B cell (primary cell): ENCODE data around the gene NDUFA8. TPM values are rescaled to one million over a fixed set of nuclear protein-coding genes. Genes with fewer than 3 reads are reported as not detected.

Source experiments
- ATAC-seq: fragments of 200-7000 bp; cut with Tn5 transposase; one replicate; pipeline ENCODE4 v1.10.0; 2021; ENCODE audit warnings: low read depth, mild to moderate bottlenecking, moderate number of reproducible peaks, moderate library complexity
- CTCF ChIA-PET: fragments of 350-600 bp; sonication (Branson Sonifier 250); formaldehyde crosslinking; loops from one replicate; lab custom pipeline; 2021; ENCODE audit warnings: antibody characterized with exemption, inconsistent platforms; lab: Charles Lee
- POLR2A ChIA-PET: fragments of 350-600 bp; sonication (Branson Sonifier 250); formaldehyde crosslinking; loops from one replicate; lab custom pipeline; 2021; ENCODE audit warnings: antibody characterized with exemption; lab: Charles Lee
- DNase-seq: peaks from one replicate; pipeline ENCODE4 v3.0.0; 2013
- H2AFZ ChIP-seq: 2 replicates; pipeline ENCODE4 v1.6.1; 2012; ENCODE audit warnings: mild to moderate bottlenecking, low read depth, low read length; ENCODE audit not compliant: insufficient read depth, poor library complexity, severe bottlenecking
- H3K27ac ChIP-seq, 2 donors: 1 replicate in 1 of 2; 2 replicates in 1 of 2; pipeline ENCODE4 v1.5.1; 2012 to 2013; ENCODE audit warnings: low read length in 2 of 2, mild to moderate bottlenecking in 2 of 2, moderate library complexity in 1 of 2
- H3K27me3 ChIP-seq, 4 experiments: fragments of 200-600 bp in 1 of 4; sonication (generic) in 1 of 4; replicated peaks in 1 of 4; 1 replicate in 2 of 4; 2 replicates in 2 of 4; pipeline versions ENCODE4 v1.6.1 to v1.7.0; 2013 to 2016; ENCODE audit warnings: low read length in 3 of 4, mild to moderate bottlenecking in 2 of 4, mixed read lengths in 1 of 4, moderate library complexity in 1 of 4; ENCODE audit not compliant: insufficient read depth in 4 of 4, control insufficient read depth in 3 of 4; ENCODE audit errors: control extremely low read depth in 1 of 4
- H3K36me3 ChIP-seq, 2 experiments: replicated peaks in 1 of 2; 1 replicate in 1 of 2; 2 replicates in 1 of 2; pipeline versions ENCODE4 v1.6.1 to v1.7.1; 2013; ENCODE audit warnings: low read length in 1 of 2; ENCODE audit not compliant: insufficient read depth in 2 of 2, control insufficient read depth in 1 of 2; ENCODE audit errors: control extremely low read depth in 1 of 2, extremely low read depth in 1 of 2
- H3K4me1 ChIP-seq, 2 donors: fragments of 200-600 bp in 1 of 2; sonication (generic) in 1 of 2; 1 replicate in 1 of 2; 2 replicates in 1 of 2; pipeline versions ENCODE4 v1.5.1 to v1.6.1; 2013 to 2017; ENCODE audit warnings: low read length in 2 of 2; ENCODE audit not compliant: control insufficient read depth in 2 of 2, insufficient read depth in 2 of 2
- H3K4me2 ChIP-seq: replicated peaks from 2 replicates; pipeline ENCODE3; 2012; ENCODE audit warnings: mild to moderate bottlenecking, low read depth, low read length; ENCODE audit not compliant: poor library complexity, severe bottlenecking
- H3K4me3 ChIP-seq, 5 experiments: fragments of 200-600 bp in 1 of 5; sonication (generic) in 1 of 5; 1 replicate in 3 of 5; 2 replicates in 2 of 5; pipeline versions ENCODE4 v1.5.1 to v1.7.0; 2011 to 2016; ENCODE audit warnings: low read length in 4 of 5, mild to moderate bottlenecking in 4 of 5, low read depth in 2 of 5, control low read depth in 1 of 5, moderate library complexity in 1 of 5; ENCODE audit not compliant: insufficient read depth in 1 of 5; ENCODE audit errors: control extremely low read depth in 1 of 5, extremely low read depth in 1 of 5
- H3K79me2 ChIP-seq: fragments of 200-600 bp; sonication (generic); one replicate; pipeline ENCODE4 v1.6.0; 2016; ENCODE audit warnings: low read length; ENCODE audit not compliant: control insufficient read depth, insufficient read depth
- H3K9ac ChIP-seq: fragments of 200-600 bp; sonication (generic); 2 replicates; pipeline ENCODE4 v1.6.1; 2017; ENCODE audit warnings: mild to moderate bottlenecking, low read length, moderate library complexity
- H3K9me3 ChIP-seq, 3 donors: one replicate each; pipeline versions ENCODE4 v1.6.1 to v1.7.1; 2013; ENCODE audit warnings: low read length in 2 of 3; ENCODE audit not compliant: control insufficient read depth in 2 of 3, insufficient read depth in 1 of 3; ENCODE audit errors: control extremely low read depth in 1 of 3
- H4K20me1 ChIP-seq: 2 replicates; pipeline ENCODE4 v1.6.0; 2012; ENCODE audit warnings: mild to moderate bottlenecking, low read length; ENCODE audit not compliant: insufficient read depth, control insufficient read depth, poor library complexity, severe bottlenecking
- H3K27ac Mint-ChIP-seq: one replicate; pipeline ENCODE4 v1.8.0; 2021; ENCODE audit warnings: mixed read lengths
- H3K27me3 Mint-ChIP-seq: one replicate; pipeline ENCODE4 v1.8.0; 2021; ENCODE audit warnings: mixed read lengths
- H3K4me1 Mint-ChIP-seq: one replicate; pipeline ENCODE4 v1.8.0; 2021; ENCODE audit warnings: mixed read lengths
- H3K4me3 Mint-ChIP-seq: one replicate; pipeline ENCODE4 v1.8.0; 2021; ENCODE audit warnings: mixed read lengths
- H3K9me3 Mint-ChIP-seq: one replicate; pipeline ENCODE4 v1.8.0; 2022; ENCODE audit warnings: mixed read lengths; ENCODE audit not compliant: insufficient read depth
- EZH2 ChIP-seq: IDR thresholded peaks from 2 replicates; pipeline ENCODE4 v1.6.1; 2012; ENCODE audit warnings: borderline replicate concordance, low read depth, mild to moderate bottlenecking, moderate library complexity, low read length; ENCODE audit not compliant: insufficient read depth, poor library complexity, severe bottlenecking
- WGBS: methylation state at CpG from one replicate; pipeline ENCODE4 v1.1.5; 2013; ENCODE audit warnings: missing lambda C conversion rate; ENCODE audit not compliant: insufficient coverage; 5-methylcytosine and 5-hydroxymethylcytosine counted together
- intact Hi-C: fragments of 100-400 bp; cut with micrococcal nuclease; formaldehyde crosslinking; loops from one replicate; pipeline ENCODE4 v1.10.0; 2022
- polyA plus RNA-seq: library from polyadenylated mRNA; depleted of rRNA; stranded (reverse); fragments of >200 nt; gene quantifications from 2 replicates; pipeline ENCODE4 v1.2.3, GENCODE V29; 2012
- total RNA-seq, 2 donors: library from RNA; stranded (reverse); fragments of 120-200 nt in 1 of 2; gene quantifications; 1 replicate in 1 of 2; 2 replicates in 1 of 2; pipeline versions ENCODE4 v1.2.3 to v1.2.4, GENCODE V29; 2013 to 2022
- TF ChIP-seq, protein P1 (sequence below): fragments of 200-600 bp; IDR thresholded peaks from one replicate; pipeline ENCODE4 v1.8.0; 2022; ENCODE audit warnings: antibody characterized with exemption, mild to moderate bottlenecking

The NDUFA8 gene
- total and polyA plus RNA-seq, 2 donors (not counting 1 experiment from before 2014, with no cell fraction given), result 10.6 to 15.7 TPM

DNA sequence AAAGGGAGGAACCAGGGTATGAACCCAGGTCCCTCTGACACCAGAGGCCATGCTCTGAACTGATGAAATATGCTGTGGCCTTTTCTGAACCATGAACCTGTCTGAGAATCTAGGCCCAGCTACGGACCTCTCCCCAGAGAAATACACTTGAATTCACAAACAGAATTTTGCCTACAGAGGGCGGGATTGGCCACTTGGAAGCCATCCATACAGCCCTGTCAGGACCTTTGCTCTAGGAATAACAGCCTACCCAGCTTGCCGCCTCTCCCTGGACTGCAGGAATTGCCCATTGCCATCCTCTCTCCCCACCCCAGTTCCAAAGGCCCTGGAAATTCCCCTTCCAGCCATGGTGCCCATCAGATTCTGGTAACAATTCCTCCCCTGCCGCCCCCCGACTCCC is 26.7 kb upstream of the NDUFA8 start:
- Mint-ChIP-seq H3K27me3 (peaks cover 12% of the 10 kb centered on the region), H3K4me3 (no peak overlapping the region), H3K9me3 (no peaks in the 10 kb centered on the region), H3K4me1 (no peaks in the 10 kb centered on the region), H3K27ac (no peak overlapping the region)
- WGBS, result 86% methylated on average over 5 of the region's 5 CpGs
- intact Hi-C loops, result no loop called here
- no peak overlapping the region for H3K27ac ChIP-seq
- H3K4me1 ChIP-seq, result no peaks in the 10 kb centered on the region
- ATAC-seq (no peak), DNase-seq (no peak)
- TF ChIP-seq, protein P1, sequence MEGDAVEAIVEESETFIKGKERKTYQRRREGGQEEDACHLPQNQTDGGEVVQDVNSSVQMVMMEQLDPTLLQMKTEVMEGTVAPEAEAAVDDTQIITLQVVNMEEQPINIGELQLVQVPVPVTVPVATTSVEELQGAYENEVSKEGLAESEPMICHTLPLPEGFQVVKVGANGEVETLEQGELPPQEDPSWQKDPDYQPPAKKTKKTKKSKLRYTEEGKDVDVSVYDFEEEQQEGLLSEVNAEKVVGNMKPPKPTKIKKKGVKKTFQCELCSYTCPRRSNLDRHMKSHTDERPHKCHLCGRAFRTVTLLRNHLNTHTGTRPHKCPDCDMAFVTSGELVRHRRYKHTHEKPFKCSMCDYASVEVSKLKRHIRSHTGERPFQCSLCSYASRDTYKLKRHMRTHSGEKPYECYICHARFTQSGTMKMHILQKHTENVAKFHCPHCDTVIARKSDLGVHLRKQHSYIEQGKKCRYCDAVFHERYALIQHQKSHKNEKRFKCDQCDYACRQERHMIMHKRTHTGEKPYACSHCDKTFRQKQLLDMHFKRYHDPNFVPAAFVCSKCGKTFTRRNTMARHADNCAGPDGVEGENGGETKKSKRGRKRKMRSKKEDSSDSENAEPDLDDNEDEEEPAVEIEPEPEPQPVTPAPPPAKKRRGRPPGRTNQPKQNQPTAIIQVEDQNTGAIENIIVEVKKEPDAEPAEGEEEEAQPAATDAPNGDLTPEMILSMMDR, result no peak
- no peak for TF ChIP-seq EZH2
- H3K4me2 ChIP-seq, result no peak overlapping the region
- H3K9ac ChIP-seq, result no peak overlapping the region
- CTCF ChIA-PET, result interaction anchor here (1.1 kb wide), 1 partner anchor 17 kb away, joined by 3 read pairs; no protein-coding TSS in a partner anchor
- H2AFZ ChIP-seq, result no peak overlapping the region
- H3K27me3 ChIP-seq, result peaks cover 0 to 3% (median 0%) of the 10 kb centered on the region in 4 experiments
- POLR2A ChIA-PET, result no interaction called here
- H3K36me3 ChIP-seq, result no peaks in the 10 kb centered on the region
- H4K20me1 ChIP-seq, result no peaks in the 10 kb centered on the region
- no peaks in the 10 kb centered on the region for H3K9me3 ChIP-seq
- no peak overlapping the region for H3K4me3 ChIP-seq
- no peaks in the 10 kb centered on the region for H3K79me2 ChIP-seq

DNA sequence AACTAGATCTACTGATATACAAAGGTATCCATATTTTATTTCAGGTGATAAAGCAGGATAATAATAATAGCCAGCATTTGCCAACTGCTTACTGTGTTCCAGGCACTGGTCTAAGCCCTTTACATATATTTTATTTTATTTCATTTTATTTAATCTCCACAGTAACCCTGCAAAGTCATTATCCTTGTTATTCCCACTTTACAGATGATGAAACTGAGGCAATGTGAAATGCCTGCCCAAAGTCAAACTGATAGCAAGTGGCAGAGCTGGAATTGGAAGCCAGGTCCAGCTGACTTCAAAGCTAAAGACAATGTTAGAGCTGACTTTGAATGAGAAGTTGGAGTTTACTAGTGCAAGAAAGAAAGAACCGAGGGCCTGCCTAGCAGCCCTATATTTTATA is 25.0 kb upstream of the NDUFA8 start:
- H3K27ac ChIP-seq, result no peak overlapping the region
- no peak overlapping the region for H3K4me3 ChIP-seq
- TF ChIP-seq, protein P1, result no peak
- no peak for TF ChIP-seq EZH2
- ATAC-seq (no peak), DNase-seq (no peak)
- intact Hi-C loops, result no loop called here
- CTCF ChIA-PET, result no interaction called here
- no peaks in the 10 kb centered on the region for H3K36me3 ChIP-seq
- H2AFZ ChIP-seq, result no peak overlapping the region
- WGBS, result no CpG with 5 or more reads among the region's 1 CpG
- H3K4me1 ChIP-seq, result no peaks in the 10 kb centered on the region
- no peaks in the 10 kb centered on the region for H3K79me2 ChIP-seq
- H3K4me1 Mint-ChIP-seq, result no peaks in the 10 kb centered on the region
- POLR2A ChIA-PET, result no interaction called here
- H3K27me3 Mint-ChIP-seq, result peaks cover 23% of the 10 kb centered on the region
- H3K9me3 Mint-ChIP-seq, result no peaks in the 10 kb centered on the region
- H3K27ac Mint-ChIP-seq, result no peak overlapping the region
- H3K9ac ChIP-seq, result no peak overlapping the region
- peaks cover 0 to 3% (median 0%) of the 10 kb centered on the region in 4 experiments for H3K27me3 ChIP-seq
- H3K4me3 Mint-ChIP-seq, result no peak overlapping the region
- no peak overlapping the region for H3K4me2 ChIP-seq
- no peaks in the 10 kb centered on the region for H4K20me1 ChIP-seq
- no peaks in the 10 kb centered on the region for H3K9me3 ChIP-seq
